ENCODE results near the gene CPB2. TPM values are rescaled to one million over a fixed set of nuclear protein-coding genes. Genes with fewer than 3 reads are reported as not detected.

The CPB2 gene
- total and polyA plus RNA-seq, 2 of the 8 experiments (the other 6 are each of a cell fraction or from before 2014, with no cell fraction given), result not detected

- H2BK5ac ChIP-seq (ENCODE audit: low read depth, low read length), result no peak overlapping the region
- no peak overlapping the region for H3K56ac ChIP-seq (replicated peaks; ENCODE audit: insufficient read length, low read depth, low read length)
- no peaks in the 10 kb centered on the region for H3K79me1 ChIP-seq (ENCODE audit: low read depth, low read length)
- H2BK15ac ChIP-seq (ENCODE audit: low read length), result no peak overlapping the region
- H4K8ac ChIP-seq (ENCODE audit: extremely low read depth, insufficient read depth, low read length), result no peak overlapping the region
- no peak overlapping the region for H2AFZ ChIP-seq (ENCODE audit: low read length)
- no peaks in the 10 kb centered on the region for H3K27me3 ChIP-seq (replicated peaks in 1 of 4; ENCODE audit: control insufficient read depth in 3 of 4, extremely low read depth in 1 of 4, insufficient read depth in 3 of 4, low read length in 3 of 4)
- no peak overlapping the region for H2BK12ac ChIP-seq (ENCODE audit: low read depth, low read length)
- H3K36me3 ChIP-seq (ENCODE audit: control insufficient read depth in 2 of 4, insufficient read depth in 4 of 4, low read length in 3 of 4), result no peaks in the 10 kb centered on the region
- H3K23me2 ChIP-seq (ENCODE audit: low read depth, low read length), result no peaks in the 10 kb centered on the region
- H4K91ac ChIP-seq (replicated peaks; ENCODE audit: insufficient read length, low read length), result no peak overlapping the region
- H3K79me2 ChIP-seq (ENCODE audit: control insufficient read depth in 1 of 2, insufficient read depth in 2 of 2, low read length in 2 of 2), result no peaks in the 10 kb centered on the region
- no peak for FAIRE-seq
- H3K9me3 ChIP-seq (ENCODE audit: insufficient read depth in 2 of 2, low read depth in 1 of 2, low read length in 1 of 2), result no peaks in the 10 kb centered on the region
- no peak overlapping the region for H3K4me2 ChIP-seq (ENCODE audit: insufficient read depth in 1 of 2, low read depth in 2 of 2, low read length in 2 of 2)
- no peak overlapping the region for H3K4ac ChIP-seq (replicated peaks; ENCODE audit: insufficient read length, low read depth, low read length)
- no peak overlapping the region for H3K14ac ChIP-seq (ENCODE audit: insufficient read length)
- H4K5ac ChIP-seq (ENCODE audit: insufficient read length, low read depth, low read length), result no peak overlapping the region
- H2BK120ac ChIP-seq (replicated peaks; ENCODE audit: low read depth, low read length), result no peak overlapping the region
- H3K23ac ChIP-seq (ENCODE audit: insufficient read length), result no peak overlapping the region
- H4K20me1 ChIP-seq (replicated peaks in 1 of 2; ENCODE audit: control insufficient read depth in 1 of 2, insufficient read depth in 2 of 2, low read length in 2 of 2), result no peaks in the 10 kb centered on the region
- no peak overlapping the region for H3K4me3 ChIP-seq (ENCODE audit: extremely low read depth in 1 of 4, insufficient read depth in 2 of 4, low read depth in 3 of 4, low read length in 4 of 4)
- H3K4me1 ChIP-seq (replicated peaks in 1 of 4; ENCODE audit: control insufficient read depth in 3 of 4, insufficient read depth in 4 of 4, low read length in 3 of 4), result no peaks in the 10 kb centered on the region
- H3K27ac ChIP-seq (ENCODE audit: low read depth, low read length), result no peak overlapping the region
- ChIA-PET CTCF (ENCODE audit: partially characterized antibody) (interaction anchor here (1.3 kb wide), 1 partner anchor 10 kb away, joined by 4 read pairs; no protein-coding TSS in a partner anchor), POLR2A (ENCODE audit: partially characterized antibody) (no interaction called here)
- H2AK5ac ChIP-seq (ENCODE audit: low read depth, low read length), result no peak overlapping the region
- H3K18ac ChIP-seq (ENCODE audit: extremely low read depth, low read length), result no peak overlapping the region
- no peak for DNase-seq (ENCODE audit: low read depth in 1 of 2, low spot score in 2 of 2)
- H2BK20ac ChIP-seq (ENCODE audit: low read length), result no peak overlapping the region
- no peak overlapping the region for H3K9ac ChIP-seq (replicated peaks in 1 of 4; ENCODE audit: extremely low read depth in 1 of 4, low read depth in 3 of 4, low read length in 3 of 4)
- TF ChIP-seq CREB1 (IDR thresholded peaks at IDR 0.05) (no peak), RAD21 (IDR thresholded peaks at IDR 0.05 in 1 of 2, conservative IDR thresholded peaks at IDR 0.05 in 1 of 2; ENCODE audit: low read depth in 2 of 2, low read length in 2 of 2) (no peak)
These were observed 2.6 kb downstream of the CPB2 start for GRCh38 chr13:46102255-46102605.

All from H1 (cell line).